HL-60 (cell line): Measurements from ENCODE around the gene DEPDC1.

Source experiments
- DNase-seq, 2 experiments: peaks; one replicate each; pipeline ENCODE4 v3.0.0-alpha.2; 2010 to 2020; ENCODE audit warnings: low read depth in 1 of 2, low spot score in 1 of 2
- H3K27ac ChIP-seq: fragments of 250-450 bp; sonication (Bioruptor Pico); replicated peaks from 2 replicates; pipeline ENCODE4 v1.5.1; 2020; ENCODE audit warnings: mild to moderate bottlenecking, moderate library complexity
- H3K27me3 ChIP-seq: fragments of 250-450 bp; sonication (Bioruptor Pico); 2 replicates; pipeline ENCODE4 v1.5.1; 2021; ENCODE audit warnings: mild to moderate bottlenecking, moderate library complexity; ENCODE audit not compliant: insufficient read depth, poor library complexity, severe bottlenecking
- H3K4me3 ChIP-seq: replicated peaks from 2 replicates; pipeline ENCODE4 v1.5.1; 2011; ENCODE audit warnings: mild to moderate bottlenecking, control low read depth, low read length; ENCODE audit not compliant: insufficient read depth
- CTCF ChIP-seq: IDR thresholded peaks from one replicate; pipeline ENCODE4 v1.5.1; 2011; ENCODE audit warnings: low read length, control low read depth, inconsistent platforms; ENCODE audit not compliant: insufficient read depth
- GABPA ChIP-seq: IDR thresholded peaks from 2 replicates; pipeline ENCODE4 v1.6.1; 2012; ENCODE audit warnings: low read depth
- POLR2AphosphoS5 ChIP-seq: IDR thresholded peaks from 2 replicates; pipeline ENCODE4 v1.6.1; 2012; ENCODE audit warnings: low read depth
- REST ChIP-seq: IDR thresholded peaks from 2 replicates; pipeline ENCODE4 v1.6.1; 2012; ENCODE audit warnings: low read depth; ENCODE audit not compliant: insufficient replicate concordance
- SPI1 ChIP-seq: IDR thresholded peaks from 2 replicates; pipeline ENCODE4 v1.6.1; 2012; ENCODE audit warnings: low read depth, mild to moderate bottlenecking, borderline replicate concordance

The DEPDC1 gene

GRCh38 chr1:68433395-68433794 lies 63.5 kb downstream of the DEPDC1 start:
- no peak for TF ChIP-seq SPI1
- no peak for TF ChIP-seq REST
- no peak for TF ChIP-seq CTCF
- TF ChIP-seq POLR2AphosphoS5, result no peak
- no peak for DNase-seq
- H3K27ac ChIP-seq, result no peak overlapping the region
- H3K27me3 ChIP-seq, result no peaks in the 10 kb centered on the region
- no peak overlapping the region for H3K4me3 ChIP-seq

GRCh38 chr1:68431076-68431475 lies 65.8 kb downstream of the DEPDC1 start:
- no peak for TF ChIP-seq SPI1
- Histone ChIP-seq H3K27ac (no peak overlapping the region), H3K27me3 (no peaks in the 10 kb centered on the region), H3K4me3 (no peak overlapping the region)
- no peak for DNase-seq

GRCh38 chr1:68429233-68429808 lies 67.6 kb downstream of the DEPDC1 start:
- Histone ChIP-seq H3K4me3 (no peak overlapping the region), H3K27ac (no peak overlapping the region), H3K27me3 (no peaks in the 10 kb centered on the region)
- peak in 1 of 2 experiments; percentile 16 for DNase-seq
- no peak for TF ChIP-seq POLR2AphosphoS5
- no peak for TF ChIP-seq GABPA
- no peak for TF ChIP-seq CTCF
- TF ChIP-seq SPI1, result no peak
- TF ChIP-seq REST, result no peak

- Histone ChIP-seq H3K27ac (no peak overlapping the region), H3K4me3 (no peak overlapping the region), H3K27me3 (no peaks in the 10 kb centered on the region)
- DNase-seq, result no peak
- TF ChIP-seq CTCF (no peak), POLR2AphosphoS5 (no peak), REST (no peak), SPI1 (no peak), GABPA (no peak)
These were observed 70.3 kb downstream of the DEPDC1 start for GRCh38 chr1:68426594-68426993.
